Glomerular endothelial cell (primary cell): ENCODE measurements around the gene GPR34. TPM values are rescaled to one million over a fixed set of nuclear protein-coding genes. Genes with fewer than 3 reads are reported as not detected.
A peak's percentile ranks its signal among the peaks of the same experiment; 100 is the strongest.
"Not testable (repeated sequence)": the region's sequence is repeated elsewhere in the genome, so short reads cannot be mapped to it uniquely, and the experiment has no call there.

Experiments
- DNase-seq: peaks from one replicate; pipeline ENCODE4 v3.0.0-alpha.2; 2011; ENCODE audit warnings: low read depth, low spot score; ENCODE audit errors: extremely low read depth
- total RNA-seq: library from RNA; depleted of rRNA; stranded (reverse); fragments of >200 nt; gene quantifications from 2 replicates; pipeline ENCODE4 v1.2.3, GENCODE V29; 2015

GPR34 gene, protein sequence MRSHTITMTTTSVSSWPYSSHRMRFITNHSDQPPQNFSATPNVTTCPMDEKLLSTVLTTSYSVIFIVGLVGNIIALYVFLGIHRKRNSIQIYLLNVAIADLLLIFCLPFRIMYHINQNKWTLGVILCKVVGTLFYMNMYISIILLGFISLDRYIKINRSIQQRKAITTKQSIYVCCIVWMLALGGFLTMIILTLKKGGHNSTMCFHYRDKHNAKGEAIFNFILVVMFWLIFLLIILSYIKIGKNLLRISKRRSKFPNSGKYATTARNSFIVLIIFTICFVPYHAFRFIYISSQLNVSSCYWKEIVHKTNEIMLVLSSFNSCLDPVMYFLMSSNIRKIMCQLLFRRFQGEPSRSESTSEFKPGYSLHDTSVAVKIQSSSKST
- total RNA-seq = not detected in 2 replicates

DNA sequence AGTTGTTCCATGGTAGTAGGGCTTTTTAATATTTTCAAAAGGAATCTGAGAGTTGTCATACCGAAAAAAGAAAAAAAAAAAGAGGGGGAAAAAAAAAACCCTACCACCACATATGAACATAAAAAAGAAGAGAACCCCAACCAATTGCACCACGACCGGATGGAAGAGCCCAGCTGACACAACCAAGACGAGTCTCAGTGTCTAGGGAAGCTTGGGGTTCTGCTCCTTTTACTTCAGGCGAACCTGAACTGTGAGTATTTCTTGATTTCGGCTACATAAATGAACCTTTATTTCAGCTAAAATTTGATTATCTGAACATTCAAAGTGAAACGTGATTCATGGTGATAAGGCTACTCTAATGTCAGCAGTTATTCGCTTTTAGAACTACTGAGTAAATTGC lies at the start of gene GPR34:
Gene GPR34, plus strand, starts transcription at position 139 of the 400 bp plus-strand sequence. CDS start 6,661 bp downstream, outside the sequence.
- no peak for DNase-seq

DNA sequence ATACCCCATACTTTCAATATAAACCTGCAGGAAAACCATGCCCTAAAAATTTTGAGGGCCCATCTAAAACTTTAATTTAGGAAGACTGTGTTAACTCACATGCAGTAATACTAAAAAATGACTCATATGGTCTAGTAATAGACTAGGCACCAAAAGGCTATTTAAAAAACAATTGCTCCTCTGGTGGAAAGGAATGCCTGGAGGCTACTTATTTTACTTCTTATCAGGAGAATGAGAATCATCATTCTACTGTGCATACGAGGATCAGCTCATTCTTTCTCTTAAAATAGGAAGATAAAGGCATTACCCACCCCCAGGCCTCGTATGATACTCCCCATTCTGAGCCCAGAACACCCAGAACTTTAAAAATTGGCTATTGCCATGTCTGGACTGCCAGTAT lies 42.6 kb upstream of the GPR34 start:
- DNase-seq = not testable (repeated sequence)

DNA sequence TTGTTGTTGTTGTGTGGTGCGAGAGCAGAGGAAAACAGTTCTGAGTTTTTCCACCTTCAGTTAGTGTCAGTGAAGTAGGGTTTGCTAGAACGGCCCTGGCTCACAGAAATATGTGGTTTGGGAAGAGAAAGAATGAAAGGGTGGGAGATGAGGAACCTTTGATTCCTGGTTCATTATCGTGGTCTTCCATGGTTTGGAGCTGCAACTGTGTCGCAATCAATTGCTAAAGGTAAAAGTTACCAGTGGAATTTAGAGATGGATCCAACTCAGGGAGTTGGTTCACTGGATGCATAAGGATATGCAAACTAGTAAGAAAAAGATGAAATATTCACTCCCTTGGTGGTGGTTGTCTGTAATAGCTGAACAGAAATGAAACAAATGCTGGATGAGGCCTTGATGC lies 35.6 kb upstream of the GPR34 start:
- no peak for DNase-seq

DNA sequence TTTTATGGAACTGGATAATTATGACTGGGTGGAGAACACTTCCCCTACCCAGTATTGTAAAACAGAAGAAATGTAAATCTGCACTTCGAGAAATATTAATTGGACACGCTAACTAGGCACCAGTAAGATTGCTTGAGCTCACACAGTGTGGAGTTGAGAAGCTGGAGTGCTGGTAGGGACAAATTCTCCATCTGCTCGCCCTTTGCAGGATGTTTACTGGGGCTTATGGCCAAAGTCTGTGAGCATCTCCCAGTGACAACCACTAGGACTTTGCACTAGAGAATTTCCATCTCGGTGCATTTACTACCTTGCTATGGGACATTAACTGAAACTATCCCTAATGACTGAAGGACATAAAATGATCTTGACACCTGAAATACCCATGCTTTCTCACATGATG lies 33.7 kb upstream of the GPR34 start:
- no peak for DNase-seq

DNA sequence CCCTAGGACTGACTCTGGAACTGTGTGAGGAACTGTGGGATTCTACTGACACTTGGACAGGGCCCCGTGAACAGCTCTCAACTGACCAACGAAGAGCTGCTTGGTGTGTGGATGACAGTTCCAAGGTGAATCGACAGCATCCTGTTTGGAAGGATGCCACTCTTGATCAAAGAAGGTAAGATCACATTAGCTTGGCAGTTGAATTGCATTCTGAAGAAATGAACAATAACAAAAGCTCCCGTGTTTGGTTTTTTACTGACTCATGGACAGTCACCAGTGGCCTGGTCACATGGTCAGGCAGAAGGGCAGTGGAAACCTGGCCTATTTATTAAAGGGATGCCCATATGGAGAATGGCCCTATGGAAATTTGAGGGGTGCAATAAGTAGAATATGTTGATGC lies 33.1 kb upstream of the GPR34 start:
- DNase-seq = no peak

DNA sequence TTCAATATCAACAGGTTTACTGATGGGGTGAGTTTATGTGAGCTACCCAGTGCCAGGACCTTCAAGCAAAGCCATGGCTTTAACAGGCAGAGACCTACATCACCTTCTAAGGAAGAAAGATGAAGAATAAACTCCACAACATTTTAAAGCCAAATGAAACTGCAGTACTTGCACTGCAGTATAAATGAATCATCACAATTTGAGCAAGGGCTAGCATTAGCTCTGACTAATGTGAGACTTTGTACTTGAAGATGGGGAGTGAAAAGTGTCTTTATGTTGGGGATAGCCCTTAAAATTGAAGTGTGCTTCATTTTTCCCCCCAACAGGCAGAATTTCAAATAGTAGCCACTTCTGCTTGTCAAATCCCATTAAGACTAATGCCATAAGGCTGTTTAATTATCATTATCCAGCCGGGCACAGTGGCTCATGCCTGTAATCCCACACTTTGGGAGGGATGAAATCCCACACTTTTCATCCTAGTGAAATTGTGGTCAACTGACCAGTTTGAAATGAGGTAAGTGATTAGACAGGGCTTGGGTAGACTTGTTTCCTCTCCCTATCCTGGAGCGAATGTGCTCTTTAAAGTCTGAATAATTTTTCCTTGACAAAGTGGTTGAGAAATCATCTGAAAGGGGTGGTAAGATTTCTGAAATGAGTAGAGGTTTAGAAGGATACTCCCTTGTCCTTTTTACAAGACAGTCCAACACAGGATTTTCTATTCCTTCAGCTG lies 27.2 kb upstream of the GPR34 start:
- no peak for DNase-seq

DNA sequence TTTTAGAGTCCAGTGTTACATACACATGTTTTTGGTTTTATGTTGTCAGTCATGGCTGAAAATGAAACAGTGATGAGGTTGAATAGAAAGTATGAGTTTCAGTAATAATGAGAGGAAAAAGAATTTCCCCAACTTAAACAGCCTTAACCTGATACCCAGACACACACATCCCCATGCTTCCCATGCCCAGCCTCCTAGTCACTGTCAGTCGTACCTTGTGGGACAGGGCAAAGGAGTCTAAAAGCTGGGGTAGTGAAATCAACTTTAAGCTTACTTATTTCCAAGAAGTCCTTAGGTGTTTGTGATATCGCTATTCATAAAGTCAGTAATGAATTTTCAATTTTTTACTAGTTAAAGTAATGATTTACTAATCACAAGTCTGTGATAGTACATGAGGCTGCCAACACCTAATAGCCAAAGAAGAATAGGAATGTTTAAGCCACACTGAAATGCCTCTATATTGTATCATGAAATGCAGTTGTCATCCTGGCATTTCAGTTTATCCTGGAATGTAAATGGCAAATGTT lies 24.3 kb upstream of the GPR34 start:
- DNase-seq = no peak

DNA sequence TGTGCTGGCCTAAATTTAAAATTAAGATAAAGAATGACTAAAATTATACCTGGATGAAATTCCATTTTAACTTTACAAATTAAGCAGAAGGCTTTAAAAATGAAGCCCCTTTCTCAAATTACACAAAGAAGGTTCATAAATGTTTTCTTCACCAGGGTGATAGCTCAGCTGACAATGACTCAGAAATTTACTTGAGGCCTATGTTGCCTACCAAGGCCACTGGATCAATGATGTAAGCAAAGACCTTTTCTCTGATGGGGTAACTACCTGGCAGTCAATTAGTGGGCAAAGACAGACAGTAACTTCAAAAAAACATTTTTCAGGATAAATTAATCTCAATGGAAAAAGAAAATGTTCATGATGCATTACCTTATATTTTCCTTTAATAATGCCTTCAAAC lies 23.9 kb upstream of the GPR34 start:
- no peak for DNase-seq

DNA sequence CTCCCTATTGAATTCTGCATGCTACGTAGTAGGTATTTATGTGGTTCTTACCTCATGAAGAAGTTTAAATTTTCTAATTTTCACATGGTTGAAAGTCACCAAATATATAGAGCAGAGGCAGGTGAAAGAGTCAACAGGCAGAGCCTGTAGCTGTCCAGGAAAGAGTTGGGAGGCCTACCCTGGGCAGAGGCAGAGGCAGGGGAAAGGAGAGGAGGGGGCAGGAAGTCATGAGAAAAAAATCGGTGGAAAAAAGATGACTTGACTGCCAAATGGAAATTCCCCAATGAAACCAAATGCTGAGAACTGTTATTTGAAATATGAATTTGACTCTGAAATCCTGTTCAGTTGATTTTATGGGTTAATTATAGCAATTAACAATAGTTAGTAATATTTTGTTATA lies 23.1 kb upstream of the GPR34 start:
- no peak for DNase-seq

DNA sequence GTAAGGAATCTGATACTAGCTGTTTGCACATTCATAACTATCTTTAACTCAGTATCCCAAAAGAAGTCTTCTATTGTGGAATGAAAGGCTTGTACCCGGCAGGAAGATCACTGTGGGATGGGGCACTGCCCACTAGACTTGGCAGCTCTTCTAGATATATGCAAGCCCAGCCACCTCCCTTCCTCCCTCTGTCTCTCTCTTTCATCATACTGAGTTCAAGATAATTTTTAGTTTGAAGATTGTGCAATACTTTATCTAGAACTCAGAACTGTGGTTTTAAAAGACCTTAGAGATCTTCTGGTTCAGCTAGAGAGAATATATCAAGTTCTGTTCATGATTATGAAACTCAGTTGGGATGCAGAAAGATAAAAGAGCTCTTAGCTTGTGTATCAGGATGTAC lies 22.5 kb upstream of the GPR34 start:
- DNase-seq = no peak

DNA sequence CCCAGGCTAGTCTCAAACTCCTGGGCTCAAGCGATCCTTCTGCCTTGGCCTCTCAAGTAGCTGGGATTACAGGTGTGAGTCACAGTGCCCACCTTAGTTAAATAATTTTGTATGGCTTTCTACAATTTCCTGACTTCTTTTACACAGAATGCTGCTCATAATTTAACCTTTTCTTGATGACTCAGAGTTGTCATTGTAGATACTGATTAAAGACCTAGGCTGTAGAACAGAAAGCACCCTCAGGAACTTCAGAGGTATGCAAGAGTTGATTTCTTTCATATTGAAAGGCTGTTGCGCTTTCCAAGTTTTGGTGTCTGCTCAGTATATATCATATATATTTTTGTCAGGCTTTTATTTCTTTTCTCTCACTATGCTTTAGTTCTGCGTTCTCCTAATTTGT lies 21.1 kb upstream of the GPR34 start:
- DNase-seq = no peak

DNA sequence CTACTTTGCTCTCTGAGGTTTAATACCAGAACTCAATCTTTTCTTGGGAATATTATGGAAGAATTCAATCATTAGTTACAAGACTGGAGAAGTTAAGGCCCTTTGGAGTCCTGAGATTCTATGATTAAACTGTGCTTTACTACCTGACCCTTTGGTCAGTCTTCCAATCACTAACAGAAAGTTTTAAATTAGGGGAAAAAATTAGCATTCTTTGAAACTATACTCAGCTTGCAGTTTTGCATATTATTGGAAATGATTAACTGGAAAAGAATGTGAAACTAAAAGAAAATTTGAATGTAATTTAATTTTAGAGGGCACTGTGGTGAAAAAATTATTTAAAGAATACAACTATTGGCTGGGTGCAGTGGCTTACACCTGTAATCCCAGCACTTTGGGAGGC lies 18.7 kb upstream of the GPR34 start:
- no peak for DNase-seq

DNA sequence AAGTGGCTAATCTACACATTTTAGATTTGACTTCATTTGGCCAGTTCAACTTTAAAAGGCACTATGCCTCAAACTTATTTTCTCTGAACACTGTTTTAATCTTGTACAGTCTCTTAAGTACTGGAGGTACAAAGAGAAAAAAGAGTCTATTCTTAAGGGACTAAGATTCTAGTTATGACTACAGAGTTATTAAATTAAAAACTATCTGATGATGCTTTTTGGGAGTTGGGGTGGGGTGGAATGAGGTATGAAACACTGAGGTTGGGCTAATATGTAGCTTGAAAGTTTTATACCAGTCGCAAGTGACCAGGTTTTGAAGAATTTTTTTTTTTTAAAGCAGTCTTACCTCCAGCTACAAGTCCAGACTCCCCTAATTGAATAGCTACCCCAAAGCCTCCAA lies 17.7 kb upstream of the GPR34 start:
- no peak for DNase-seq

DNA sequence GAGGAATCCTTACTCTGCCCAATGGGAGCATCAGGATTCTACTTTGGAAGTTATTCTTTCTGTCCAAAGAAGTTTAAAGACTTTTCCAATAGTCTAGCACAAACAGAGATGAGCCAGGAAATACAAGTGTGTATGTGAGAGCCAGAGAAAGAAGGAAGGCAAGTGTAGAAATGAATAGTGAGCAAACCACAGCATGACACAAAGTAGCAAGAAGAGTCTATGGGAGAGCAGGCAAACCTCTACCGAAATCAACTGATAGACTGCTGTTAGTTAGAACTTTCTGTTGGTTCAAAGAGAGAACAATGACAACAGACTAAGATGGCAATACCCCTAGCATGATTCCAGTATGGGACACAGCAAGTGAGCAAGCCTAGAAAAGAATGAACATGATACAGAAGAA lies 16.1 kb upstream of the GPR34 start:
- DNase-seq = no peak

DNA sequence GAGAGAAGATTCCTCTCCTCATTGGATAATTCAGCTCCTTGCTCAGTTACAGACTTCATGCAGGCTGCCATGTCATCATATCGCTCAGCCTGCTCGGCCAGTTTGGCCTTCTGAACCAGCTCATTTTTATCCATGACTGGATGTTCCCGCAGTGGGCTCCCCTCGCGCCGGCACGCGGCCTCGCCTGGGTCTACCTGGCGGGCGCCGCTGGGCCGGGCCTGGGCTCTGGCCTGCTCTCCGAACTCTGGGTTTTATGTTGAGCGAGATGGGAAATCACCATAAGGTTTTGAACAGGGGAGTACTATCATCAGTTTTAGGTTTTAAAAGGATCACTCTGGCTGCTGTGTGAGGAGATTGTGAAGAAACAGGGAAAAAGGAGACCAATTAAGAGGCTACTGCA lies 12.4 kb upstream of the GPR34 start:
- DNase-seq = not testable (repeated sequence)

DNA sequence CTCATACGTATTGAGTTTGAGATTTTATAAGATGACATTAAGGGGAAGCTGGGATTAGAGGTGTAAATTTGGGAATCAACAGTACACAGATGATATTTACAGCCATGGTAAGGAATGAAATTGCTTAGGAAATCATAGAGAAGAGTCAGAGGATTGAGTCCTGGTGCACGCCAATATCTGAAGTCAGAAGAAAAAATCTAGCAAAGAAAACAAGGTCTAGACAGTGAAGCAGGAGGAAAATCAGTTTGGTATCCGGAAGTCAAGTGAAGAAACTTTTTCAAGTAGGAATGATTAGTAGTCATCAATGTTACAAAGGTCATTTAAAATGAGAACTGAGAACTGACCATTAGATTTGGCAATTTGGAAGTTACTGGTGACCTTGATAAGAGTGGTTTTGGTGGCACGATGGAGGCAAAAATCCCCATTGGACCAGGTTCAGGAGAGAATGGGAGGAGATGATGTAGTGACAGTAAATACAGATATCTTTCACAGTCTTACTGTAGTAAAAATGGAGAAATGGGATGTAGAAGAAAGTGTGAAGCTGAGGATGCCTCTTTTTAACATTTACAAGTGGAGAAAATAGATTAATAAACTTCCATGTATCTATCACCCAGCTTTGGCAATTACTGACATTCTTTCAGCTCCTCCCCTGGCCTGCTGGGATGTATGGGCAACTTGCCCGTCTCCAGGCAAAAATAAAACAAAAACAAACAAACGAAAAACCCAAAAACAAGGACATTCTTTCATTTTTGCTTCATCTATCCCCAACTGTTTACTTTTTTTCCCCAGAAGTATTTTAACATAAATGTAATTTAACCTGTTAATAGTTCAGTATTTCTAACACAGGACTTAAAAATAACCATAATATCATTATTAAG lies 11.4 kb upstream of the GPR34 start:
- no peak for DNase-seq

DNA sequence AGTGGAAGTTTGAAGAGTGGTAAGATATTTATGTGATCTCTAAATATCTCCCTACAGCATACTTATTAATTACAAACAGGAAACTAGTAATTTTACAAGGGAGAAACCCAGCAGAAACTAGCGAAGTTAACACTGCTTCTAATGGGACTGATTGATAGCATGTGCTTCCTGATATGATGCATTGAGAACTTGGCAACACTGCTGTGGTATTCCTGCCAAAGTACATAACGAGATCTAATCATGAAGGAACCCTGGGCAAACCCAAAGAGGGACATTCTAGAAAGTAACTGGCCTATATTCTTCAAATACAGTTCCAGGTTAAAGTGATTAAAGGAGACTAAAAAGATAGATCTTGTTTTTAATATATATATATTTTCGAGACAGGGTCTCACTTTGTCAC lies 4.6 kb upstream of the GPR34 start:
- peak; percentile 25 for DNase-seq

DNA sequence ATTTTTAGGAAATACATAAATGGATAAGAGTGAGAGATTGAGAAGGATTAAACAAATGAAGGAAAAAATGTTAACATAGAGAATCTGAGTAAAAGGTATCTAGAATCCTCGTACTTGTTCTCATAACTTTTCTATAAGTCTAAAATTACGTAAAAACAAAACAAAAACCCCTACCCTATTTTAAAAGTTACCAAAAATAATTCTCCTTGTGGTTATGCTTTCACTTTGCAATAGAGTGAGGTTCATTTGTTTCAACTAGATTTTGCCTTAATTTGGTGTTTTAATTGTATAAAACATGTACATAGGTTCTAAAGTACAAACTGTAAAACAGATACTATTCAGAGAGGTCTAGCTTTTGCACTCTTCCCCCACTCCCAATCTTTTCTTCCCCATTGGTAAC lies 3.8 kb upstream of the GPR34 start:
- no peak for DNase-seq

DNA sequence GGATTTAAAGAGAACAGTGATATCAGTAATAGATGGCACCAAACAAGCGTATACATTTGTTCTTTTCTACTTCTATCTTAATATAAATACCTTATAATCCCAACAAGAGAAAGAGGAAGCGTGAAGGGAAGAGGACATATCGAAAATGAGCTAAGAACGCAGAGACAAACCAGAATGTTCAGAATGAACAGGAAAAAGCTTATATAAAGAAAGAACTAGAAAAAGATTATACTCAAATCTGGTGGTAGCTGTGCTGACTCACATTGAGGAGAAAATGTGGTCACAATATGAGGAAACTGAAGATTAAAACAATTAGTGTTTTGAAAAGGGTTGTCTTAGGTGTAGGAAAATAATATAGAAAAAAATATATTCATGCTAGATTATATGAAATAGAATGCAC lies 2.0 kb upstream of the GPR34 start:
- DNase-seq = no peak

DNA sequence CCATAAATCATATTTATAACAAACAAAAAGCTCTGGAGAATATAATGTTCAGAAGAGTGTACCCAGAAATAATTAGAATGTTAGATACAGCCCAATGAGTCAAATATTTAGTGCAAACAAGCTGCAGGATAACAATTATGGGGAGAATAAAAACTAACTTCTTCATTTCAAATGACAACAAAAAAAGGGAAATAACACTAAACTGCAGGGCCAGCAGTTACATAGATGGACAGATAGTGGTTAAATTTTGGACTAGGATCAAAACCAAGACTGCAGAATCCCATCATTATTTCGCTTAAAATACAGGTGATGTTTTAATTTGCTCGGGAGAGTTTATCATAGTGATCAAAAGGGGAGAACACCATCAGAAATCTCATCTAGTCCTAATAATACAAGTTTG lies 617 bp upstream of the GPR34 start:
- DNase-seq = no peak

DNA sequence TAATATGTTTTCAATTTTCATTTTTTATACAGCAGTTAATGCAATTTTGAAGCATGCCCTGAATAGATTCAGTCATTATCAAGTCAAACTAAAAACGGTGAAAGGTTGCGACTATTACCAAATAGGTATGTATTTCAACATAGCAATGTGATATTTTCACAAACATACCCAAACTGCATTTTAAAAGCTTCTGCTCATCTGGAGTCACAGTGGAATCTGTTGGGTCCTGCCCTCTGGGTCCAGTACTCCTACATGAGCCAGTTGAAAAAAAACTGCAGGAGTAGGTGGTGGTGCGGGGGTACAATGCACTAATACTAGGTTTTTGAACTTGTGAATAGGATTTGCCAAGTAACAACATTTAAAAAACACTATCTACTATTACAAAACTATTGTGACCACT lies 938 bp downstream of the GPR34 start:
- DNase-seq = no peak
